Cortex of kidney (tissue), 1 donor: ENCODE measurements around the gene SYNJ2.

Experiments used
- DNase-seq: peaks from one replicate; lab custom pipeline; 2025; lab: John Stamatoyannopoulos, UW

The SYNJ2 gene

GRCh38 chr6:158131926-158132325, 150.3 kb downstream of the SYNJ2 start:
- no peak for DNase-seq

- DNase-seq, result no peak
Observed at GRCh38 chr6:158142789-158143188, 161.1 kb downstream of the SYNJ2 start.

- no peak for DNase-seq
Observed at GRCh38 chr6:158143700-158144099, 162.0 kb downstream of the SYNJ2 start.
